Colonic mucosa (tissue), 4 donors: ENCODE measurements around the gene CAMTA1. TPM values are rescaled to one million over a fixed set of nuclear protein-coding genes. Genes with fewer than 3 reads are reported as not detected.

Experiments used
- DNase-seq: peaks from one replicate; pipeline ENCODE4 v3.0.0-alpha.2; 2020
- H3K27ac ChIP-seq: fragments of 200-600 bp; one replicate; pipeline ENCODE4 v1.8.0; 2021
- H3K27me3 ChIP-seq: fragments of 200-600 bp; one replicate; pipeline ENCODE4 v1.8.0; 2021
- H3K36me3 ChIP-seq: fragments of 200-600 bp; one replicate; pipeline ENCODE4 v1.8.0; 2021
- H3K4me1 ChIP-seq: fragments of 200-600 bp; one replicate; pipeline ENCODE4 v1.8.0; 2021; ENCODE audit warnings: mild to moderate bottlenecking
- H3K4me3 ChIP-seq: fragments of 200-600 bp; one replicate; pipeline ENCODE4 v1.8.0; 2021
- H3K9ac ChIP-seq, 2 donors: one replicate each; pipeline ENCODE4 v1.7.0; 2013; ENCODE audit warnings: control low read depth in 2 of 2, low read depth in 2 of 2, low read length in 2 of 2
- H3K9me3 ChIP-seq: fragments of 200-600 bp; one replicate; pipeline ENCODE4 v1.8.0; 2021
- CTCF ChIP-seq: fragments of 200-600 bp; IDR thresholded peaks from one replicate; pipeline ENCODE4 v1.8.0; 2022; ENCODE audit warnings: antibody characterized with exemption, mild to moderate bottlenecking
- intact Hi-C: fragments of 100-400 bp; cut with DNase I; formaldehyde crosslinking; loops from one replicate; pipeline ENCODE4 v1.14.1; 2022
- total RNA-seq, 2 donors: library from RNA; stranded (reverse); fragmentation: NEBNext Ultra II Directional in 1 of 2; extraction: Animal tissue kit (Norgen Biotek cat#: 25700) in 1 of 2; gene quantifications; one replicate each; pipeline ENCODE4 v1.2.1, GENCODE V29; 2021
- donor health status: healthy.
- donor health status: DM: no; HTN: no; CAD: no.
- donor health status: DM: no; HTN: no; CAD: no.

CAMTA1 gene
- total RNA-seq, 2 donors from 2014 or later: 76.8 to 92.8 TPM

- no peaks in the 10 kb centered on the region for H3K36me3 ChIP-seq
- no peak for TF ChIP-seq CTCF
- H3K9ac ChIP-seq: no peak overlapping the region
- no peaks in the 10 kb centered on the region for H3K27me3 ChIP-seq
- intact Hi-C loops: loop anchor here (5.0 to 10.0 kb wide), 2 partner anchors 313 to 425 kb away; no protein-coding TSS in a partner anchor
- H3K27ac ChIP-seq: no peak overlapping the region
- no peak overlapping the region for H3K4me3 ChIP-seq
- DNase-seq: peak; percentile 9
- H3K9me3 ChIP-seq: no peaks in the 10 kb centered on the region
- H3K4me1 ChIP-seq: no peaks in the 10 kb centered on the region
Measured at GRCh38 chr1:7221826-7222694, 436.8 kb downstream of the CAMTA1 start.

- H3K9ac ChIP-seq: no peak overlapping the region
- H3K9me3 ChIP-seq: no peaks in the 10 kb centered on the region
- H3K36me3 ChIP-seq: no peaks in the 10 kb centered on the region
- H3K27me3 ChIP-seq: no peaks in the 10 kb centered on the region
- TF ChIP-seq CTCF: no peak
- intact Hi-C loops: loop anchor here (5.0 to 10.0 kb wide), 2 partner anchors 312 to 425 kb away; no protein-coding TSS in a partner anchor
- H3K4me3 ChIP-seq: no peak overlapping the region
- H3K27ac ChIP-seq: no peak overlapping the region
- no peaks in the 10 kb centered on the region for H3K4me1 ChIP-seq
- DNase-seq: no peak
Measured at GRCh38 chr1:7222695-7223015, 437.4 kb downstream of the CAMTA1 start.

- no peak for DNase-seq
- Histone ChIP-seq H3K27me3 (no peaks in the 10 kb centered on the region), H3K36me3 (no peaks in the 10 kb centered on the region), H3K9me3 (no peaks in the 10 kb centered on the region), H3K27ac (no peak overlapping the region), H3K9ac (no peak overlapping the region), H3K4me3 (no peak overlapping the region), H3K4me1 (no peaks in the 10 kb centered on the region)
- intact Hi-C loops: loop anchor here (5.0 to 10.0 kb wide), 2 partner anchors 311 to 424 kb away; no protein-coding TSS in a partner anchor
- no peak for TF ChIP-seq CTCF
Measured at GRCh38 chr1:7223334-7224080, 438.3 kb downstream of the CAMTA1 start.

GRCh38 chr1:7224081-7224534 is 438.9 kb downstream of the CAMTA1 start:
- Histone ChIP-seq H3K4me1 (no peaks in the 10 kb centered on the region), H3K36me3 (no peaks in the 10 kb centered on the region), H3K27me3 (no peaks in the 10 kb centered on the region), H3K27ac (no peak overlapping the region), H3K4me3 (no peak overlapping the region), H3K9ac (no peak overlapping the region), H3K9me3 (no peaks in the 10 kb centered on the region)
- intact Hi-C loops: loop anchor here (5.0 to 10.0 kb wide), 2 partner anchors 311 to 423 kb away; no protein-coding TSS in a partner anchor
- TF ChIP-seq CTCF: no peak
- peak; percentile 5 for DNase-seq

GRCh38 chr1:7224644-7225043 is 439.4 kb downstream of the CAMTA1 start:
- no peaks in the 10 kb centered on the region for H3K9me3 ChIP-seq
- no peaks in the 10 kb centered on the region for H3K4me1 ChIP-seq
- DNase-seq: peak; percentile 35
- no peak overlapping the region for H3K27ac ChIP-seq
- intact Hi-C loops: loop anchor here (5.0 to 10.0 kb wide), 2 partner anchors 310 to 423 kb away; no protein-coding TSS in a partner anchor
- H3K9ac ChIP-seq: no peak overlapping the region
- no peaks in the 10 kb centered on the region for H3K27me3 ChIP-seq
- H3K36me3 ChIP-seq: no peaks in the 10 kb centered on the region
- TF ChIP-seq CTCF: peak; percentile 17
- no peak overlapping the region for H3K4me3 ChIP-seq
